HFF-Myc (cell line): ENCODE data around the gene ABCE1.

ENCODE experiments used
- DNase-seq: peaks from one replicate; pipeline ENCODE4 v3.0.0-alpha.2; 2011; ENCODE audit warnings: low read depth; ENCODE audit errors: extremely low read depth
- H3K4me3 ChIP-seq: replicated peaks from 2 replicates; pipeline ENCODE4 v1.5.1; 2011; ENCODE audit warnings: low read depth, mild to moderate bottlenecking, control low read depth, low read length
- CTCF ChIP-seq: IDR thresholded peaks from 2 replicates; pipeline ENCODE4 v1.5.1; 2012; ENCODE audit warnings: mild to moderate bottlenecking, low read depth, low read length, control low read depth; ENCODE audit errors: missing control alignments

The ABCE1 gene

GRCh38 chr4:145097821-145098674 lies at the start of gene ABCE1, which contains the start of gene ANAPC10:
ABCE1 (plus strand) TSS chr4:145098311; CDS start chr4:145104413, 6,102 bp downstream.
ANAPC10 (minus strand) TSS chr4:145098196; CDS start chr4:145096099, 2,097 bp downstream.
- TF ChIP-seq CTCF: peak; percentile 36
- DNase-seq: peak; percentile 98
- peak within 1 kb of the TSS; percentile 62 for H3K4me3 ChIP-seq

GRCh38 chr4:145048817-145049216 lies 49.3 kb upstream of the ABCE1 start:
- no peak for DNase-seq
- no peak for TF ChIP-seq CTCF
- no peak overlapping the region for H3K4me3 ChIP-seq

- H3K4me3 ChIP-seq: no peak overlapping the region
- no peak for TF ChIP-seq CTCF
- no peak for DNase-seq
These were observed 48.9 kb upstream of the ABCE1 start for GRCh38 chr4:145049241-145049640.

- DNase-seq: no peak
- no peak overlapping the region for H3K4me3 ChIP-seq
- no peak for TF ChIP-seq CTCF
These were observed 42.4 kb upstream of the ABCE1 start for GRCh38 chr4:145055533-145056257.

- H3K4me3 ChIP-seq: no peak overlapping the region
- TF ChIP-seq CTCF: no peak
- DNase-seq: no peak
These were observed 41.6 kb upstream of the ABCE1 start for GRCh38 chr4:145056325-145057130.

- DNase-seq: no peak
- H3K4me3 ChIP-seq: no peak overlapping the region
- TF ChIP-seq CTCF: no peak
These were observed 39.9 kb upstream of the ABCE1 start for GRCh38 chr4:145058256-145058655.
